Esophagus muscularis mucosa (tissue), 4 donors: Measurements from ENCODE around the gene NCOA4. TPM values are rescaled to one million over a fixed set of nuclear protein-coding genes. Genes with fewer than 3 reads are reported as not detected.
"Not testable (repeated sequence)": the region's sequence is repeated elsewhere in the genome, so short reads cannot be mapped to it uniquely, and the experiment has no call there.

Experiments used
- DNase-seq: peaks from one replicate; pipeline ENCODE4 v3.0.0-alpha.2; 2017; ENCODE audit errors: extremely low spot score
- H3K27ac ChIP-seq, 4 donors: fragments of 200-600 bp; sonication (generic); replicated peaks in 1 of 4; 1 replicate in 3 of 4; 2 replicates in 1 of 4; pipeline ENCODE4 v1.5.1; 2016 to 2019; ENCODE audit warnings: mild to moderate bottlenecking in 1 of 4
- H3K27me3 ChIP-seq, 4 donors: fragments of 200-600 bp; sonication (generic); one replicate each; pipeline versions ENCODE4 v1.5.1 to v1.6.0; 2016 to 2019
- H3K36me3 ChIP-seq, 4 donors: fragments of 200-600 bp; sonication (generic); one replicate each; pipeline ENCODE4 v1.5.1; 2016 to 2019
- H3K4me1 ChIP-seq, 4 donors: fragments of 200-600 bp; sonication (generic); one replicate each; pipeline ENCODE4 v1.5.1; 2016 to 2019
- H3K4me3 ChIP-seq, 4 donors: fragments of 200-600 bp; sonication (generic); 1 replicate in 2 of 4; 2 replicates in 2 of 4; pipeline ENCODE4 v1.5.1; 2016 to 2019; ENCODE audit warnings: mild to moderate bottlenecking in 4 of 4, moderate library complexity in 1 of 4
- H3K9me3 ChIP-seq, 4 donors: fragments of 200-600 bp; sonication (generic); 1 replicate in 3 of 4; 2 replicates in 1 of 4; pipeline ENCODE4 v1.5.1; 2016 to 2019
- EP300 ChIP-seq: sonication (generic); formaldehyde crosslinking; IDR thresholded peaks from one replicate; pipeline ENCODE4 v1.6.1; 2017; ENCODE audit warnings: antibody characterized with exemption
- POLR2A ChIP-seq: fragments of 450-650 bp; IDR thresholded peaks from one replicate; pipeline ENCODE4 v1.6.1; 2017; ENCODE audit warnings: antibody characterized with exemption, moderate library complexity, mild to moderate bottlenecking, low read depth
- POLR2AphosphoS5 ChIP-seq, 2 donors: sonication (generic); formaldehyde crosslinking; IDR thresholded peaks; one replicate each; pipeline ENCODE4 v1.6.1; 2017; ENCODE audit warnings: antibody characterized with exemption in 2 of 2
- WGBS: methylation state at CpG from one replicate; pipeline ENCODE4 v1.1.5; 2018; 5-methylcytosine and 5-hydroxymethylcytosine counted together
- intact Hi-C: fragments of 100-400 bp; cut with DNase I; formaldehyde crosslinking; loops from one replicate; pipeline ENCODE4 v1.15.1; 2023
- total RNA-seq, 4 donors: library from RNA; depleted of rRNA; stranded (reverse); fragments of >200 nt; gene quantifications; one replicate each; pipeline versions ENCODE4 v1.1.0 to v1.2.1, GENCODE V29; 2016
- TF ChIP-seq, protein P1 (sequence below), 3 experiments: fragments of 200-600 bp in 2 of 3; fragments of 450-650 bp in 1 of 3; sonication (generic) in 2 of 3; IDR thresholded peaks; one replicate each; pipeline ENCODE4 v1.5.1; 2017 to 2019; ENCODE audit warnings: antibody characterized with exemption in 3 of 3, mild to moderate bottlenecking in 2 of 3, moderate library complexity in 1 of 3

Gene NCOA4
- total RNA-seq, 4 donors from 2014 or later = 147 to 170 (median 157) TPM

DNA sequence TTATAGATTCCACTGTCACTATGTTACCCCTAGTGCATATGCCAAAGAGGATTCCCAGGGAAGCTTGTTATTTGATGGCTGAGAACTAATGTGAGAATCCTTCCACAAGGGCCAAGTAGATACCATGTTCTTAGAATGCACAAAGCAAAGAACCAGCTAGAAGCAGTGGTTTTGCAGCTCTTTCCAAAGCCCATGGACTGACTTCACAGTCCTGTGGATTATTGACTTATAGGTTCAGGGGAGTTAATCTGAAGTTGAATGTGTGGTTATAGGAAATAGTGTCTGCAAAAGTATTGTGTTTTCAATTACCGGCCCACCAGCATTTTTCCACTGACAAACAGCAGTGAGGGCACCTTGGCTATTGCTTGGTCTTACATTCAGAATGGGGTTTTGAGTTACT, 29.9 kb downstream of the NCOA4 start:
- no peak for TF ChIP-seq POLR2A
- TF ChIP-seq POLR2AphosphoS5 (IDR thresholded peaks at IDR 0.05) = no peak
- no peak for TF ChIP-seq EP300
- TF ChIP-seq, protein P1, sequence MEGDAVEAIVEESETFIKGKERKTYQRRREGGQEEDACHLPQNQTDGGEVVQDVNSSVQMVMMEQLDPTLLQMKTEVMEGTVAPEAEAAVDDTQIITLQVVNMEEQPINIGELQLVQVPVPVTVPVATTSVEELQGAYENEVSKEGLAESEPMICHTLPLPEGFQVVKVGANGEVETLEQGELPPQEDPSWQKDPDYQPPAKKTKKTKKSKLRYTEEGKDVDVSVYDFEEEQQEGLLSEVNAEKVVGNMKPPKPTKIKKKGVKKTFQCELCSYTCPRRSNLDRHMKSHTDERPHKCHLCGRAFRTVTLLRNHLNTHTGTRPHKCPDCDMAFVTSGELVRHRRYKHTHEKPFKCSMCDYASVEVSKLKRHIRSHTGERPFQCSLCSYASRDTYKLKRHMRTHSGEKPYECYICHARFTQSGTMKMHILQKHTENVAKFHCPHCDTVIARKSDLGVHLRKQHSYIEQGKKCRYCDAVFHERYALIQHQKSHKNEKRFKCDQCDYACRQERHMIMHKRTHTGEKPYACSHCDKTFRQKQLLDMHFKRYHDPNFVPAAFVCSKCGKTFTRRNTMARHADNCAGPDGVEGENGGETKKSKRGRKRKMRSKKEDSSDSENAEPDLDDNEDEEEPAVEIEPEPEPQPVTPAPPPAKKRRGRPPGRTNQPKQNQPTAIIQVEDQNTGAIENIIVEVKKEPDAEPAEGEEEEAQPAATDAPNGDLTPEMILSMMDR (IDR thresholded peaks at IDR 0.05) = no peak
- Histone ChIP-seq H3K27me3 (no peaks in the 10 kb centered on the region), H3K36me3 (peaks cover 21 to 82% (median 66%) of the 10 kb centered on the region in 4 donors), H3K4me3 (no peak overlapping the region), H3K27ac (no peak overlapping the region), H3K9me3 (no peaks in the 10 kb centered on the region), H3K4me1 (no peaks in the 10 kb centered on the region)
- WGBS = 100% methylated on average over 1 of the region's 1 CpG
- no peak for DNase-seq
- intact Hi-C loops = no loop called here

DNA sequence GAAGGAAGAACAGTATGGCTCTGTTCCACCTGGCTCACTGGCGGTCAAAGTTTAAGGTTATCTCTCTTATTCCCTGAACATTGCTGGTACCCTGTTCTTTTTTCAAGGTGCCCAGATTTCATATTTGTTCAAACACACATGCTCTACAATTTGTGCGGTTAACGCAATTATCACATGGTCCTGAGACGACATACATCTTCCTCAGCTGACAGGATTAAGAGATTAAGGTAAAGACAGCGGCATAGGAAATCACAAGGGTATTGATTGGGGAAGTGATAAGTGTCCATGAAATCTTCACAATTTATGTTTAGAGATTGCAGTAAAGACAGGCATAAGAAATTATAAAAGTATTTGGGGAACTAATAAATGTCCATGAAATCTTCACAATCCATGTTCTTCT, 30.5 kb downstream of the NCOA4 start:
- WGBS = 93% methylated on average over 5 of the region's 5 CpGs
- H3K4me3 ChIP-seq, DNase-seq, H3K27me3 ChIP-seq, H3K4me1 ChIP-seq, H3K9me3 ChIP-seq, intact Hi-C loops, H3K27ac ChIP-seq: not testable (repeated sequence)
- peaks cover 21 to 76% (median 61%) of the 10 kb centered on the region in 4 donors for H3K36me3 ChIP-seq

DNA sequence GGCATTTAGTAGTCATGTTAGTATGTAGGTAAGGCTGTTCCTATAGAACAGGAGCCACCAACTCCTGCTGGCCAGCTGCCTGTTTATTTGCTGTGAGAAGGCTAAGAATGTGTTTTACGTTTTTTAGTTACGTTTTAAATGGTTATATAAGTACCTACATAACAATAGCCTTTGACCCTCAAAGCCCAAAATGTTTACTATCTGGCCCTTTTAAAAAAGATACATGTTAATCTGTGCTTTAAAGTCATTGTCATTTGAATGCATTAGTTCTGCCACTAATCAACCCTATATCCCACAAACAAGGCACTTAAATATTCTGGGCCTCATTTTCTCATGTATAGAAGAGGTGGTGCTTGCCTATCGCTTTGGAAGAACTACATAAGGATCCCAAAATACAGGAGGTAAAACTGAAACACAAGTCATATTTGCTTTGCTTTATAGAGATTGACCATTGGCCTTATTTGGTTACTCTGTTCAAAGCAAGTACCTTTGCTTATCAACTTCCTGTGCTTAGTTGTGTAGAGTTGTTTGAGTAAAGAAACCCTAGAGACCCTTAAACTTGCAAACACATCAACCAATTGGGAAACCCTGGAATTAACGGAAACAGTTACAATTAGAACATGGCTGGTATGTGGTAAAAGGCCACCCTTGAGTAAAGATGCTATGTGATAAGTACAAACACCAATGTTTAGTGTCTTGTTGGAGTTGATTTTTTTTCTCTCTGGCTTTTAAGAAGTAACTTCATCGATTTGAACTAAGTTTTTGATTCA, 32.2 kb downstream of the NCOA4 start:
- H3K27me3 ChIP-seq = no peaks in the 10 kb centered on the region
- H3K4me3 ChIP-seq = no peak overlapping the region
- peaks cover 10 to 68% (median 51%) of the 10 kb centered on the region in 4 donors for H3K36me3 ChIP-seq
- DNase-seq = no peak
- no peak overlapping the region for H3K27ac ChIP-seq
- no peak for TF ChIP-seq EP300
- TF ChIP-seq, protein P1 (IDR thresholded peaks at IDR 0.05) = no peak
- TF ChIP-seq POLR2A = no peak
- TF ChIP-seq POLR2AphosphoS5 (IDR thresholded peaks at IDR 0.05) = no peak
- H3K4me1 ChIP-seq = no peaks in the 10 kb centered on the region
- no peaks in the 10 kb centered on the region for H3K9me3 ChIP-seq
- WGBS = 85% methylated on average over 5 of the region's 5 CpGs
- intact Hi-C loops = no loop called here

DNA sequence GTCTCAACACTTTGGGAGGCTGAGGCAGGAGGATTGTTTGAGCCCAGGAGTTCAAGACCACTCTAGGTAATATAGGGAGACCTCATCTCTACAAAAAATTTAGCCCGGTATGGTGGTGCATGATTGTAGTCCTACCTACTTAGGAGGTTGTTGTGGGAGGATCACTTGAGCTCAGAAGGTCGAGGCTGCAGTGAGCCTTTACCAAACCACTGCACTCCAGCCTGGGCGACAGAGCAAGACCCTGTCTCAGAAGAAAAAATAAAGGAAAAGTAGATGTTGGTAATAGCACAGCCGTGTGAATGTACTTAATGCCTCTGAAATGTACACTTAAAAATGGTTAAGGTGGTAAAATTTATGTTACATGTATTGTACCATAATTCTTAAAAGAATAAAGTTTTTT, 32.9 kb downstream of the NCOA4 start:
- Histone ChIP-seq H3K9me3 (no peaks in the 10 kb centered on the region), H3K4me3 (no peak overlapping the region), H3K27ac (no peak overlapping the region), H3K27me3 (no peaks in the 10 kb centered on the region), H3K4me1 (no peaks in the 10 kb centered on the region), H3K36me3 (peaks cover 10 to 69% (median 46%) of the 10 kb centered on the region in 4 donors)
- TF ChIP-seq POLR2A (no peak), EP300 (no peak), POLR2AphosphoS5 (IDR thresholded peaks at IDR 0.05) (no peak)
- TF ChIP-seq, protein P1 (IDR thresholded peaks at IDR 0.05) = no peak
- WGBS = 95% methylated on average over 4 of the region's 4 CpGs
- intact Hi-C loops = no loop called here
- DNase-seq = no peak

- H3K4me1 ChIP-seq, H3K27me3 ChIP-seq, H3K9me3 ChIP-seq, H3K27ac ChIP-seq, intact Hi-C loops, DNase-seq, H3K4me3 ChIP-seq: not testable (repeated sequence)
- 79% methylated on average over 3 of the region's 3 CpGs for WGBS
- peaks cover 7 to 60% (median 24%) of the 10 kb centered on the region in 4 donors for H3K36me3 ChIP-seq
These were observed 44.8 kb downstream of the NCOA4 start for GRCh38 chr10:45985590-45985989.

DNA sequence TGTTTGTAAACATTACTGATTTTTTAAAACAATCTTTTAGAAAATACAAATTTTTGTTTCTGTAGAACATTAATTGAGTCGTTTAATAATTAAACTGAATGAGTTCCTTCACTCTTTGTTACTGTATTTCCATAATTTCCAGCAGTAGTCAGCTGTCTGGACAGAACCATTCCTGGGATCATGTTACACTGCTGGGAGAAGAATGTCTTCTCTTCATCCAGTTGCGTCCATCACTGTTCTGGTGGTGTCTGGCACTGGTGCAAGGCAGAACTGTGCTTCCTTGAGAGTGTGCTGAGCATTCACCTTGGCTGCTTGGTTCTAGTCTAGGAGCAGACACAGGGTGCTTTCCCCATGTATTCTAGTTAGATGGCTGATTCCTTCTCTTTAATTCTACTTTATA, 46.0 kb downstream of the NCOA4 start:
- 81% methylated on average over 2 of the region's 2 CpGs for WGBS
- H3K27me3 ChIP-seq, H3K27ac ChIP-seq, H3K4me3 ChIP-seq, DNase-seq, intact Hi-C loops, H3K9me3 ChIP-seq, H3K4me1 ChIP-seq: not testable (repeated sequence)
- peaks cover 7 to 57% (median 20%) of the 10 kb centered on the region in 4 donors for H3K36me3 ChIP-seq
